GM11168 (cell line): ENCODE measurements around the gene CLASP1.

ENCODE experiments used
- in situ Hi-C: fragments of 300-500 bp; cut with MboI; formaldehyde crosslinking; loops from one replicate; pipeline ENCODE4 v1.12.0; 2022; ENCODE audit warnings: low sequenced_read_pairs; ENCODE audit not compliant: unreplicated experiment

Gene CLASP1

GRCh38 chr2:121519732-121520640 lies 129.3 kb downstream of the CLASP1 start:
- in situ Hi-C loops, result no loop called here

DNA sequence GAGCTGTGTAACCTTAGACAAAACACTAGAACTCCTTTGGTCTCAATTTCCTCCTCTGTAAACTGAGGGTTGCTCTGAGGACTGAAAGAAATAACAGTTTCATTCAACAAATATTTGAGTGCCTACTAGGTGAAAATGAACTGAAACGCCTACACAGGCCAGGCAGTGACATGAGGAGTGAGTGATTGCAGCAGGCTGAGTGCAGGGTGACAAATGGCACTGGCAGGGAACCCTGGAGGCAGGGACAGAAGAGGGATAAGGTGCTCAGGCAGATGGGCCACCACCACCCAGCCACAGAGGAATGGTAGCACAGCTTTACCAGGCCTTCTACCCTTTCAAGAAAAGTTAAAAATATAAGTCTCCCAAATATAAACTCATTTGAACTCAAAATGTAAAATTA lies 130.1 kb downstream of the CLASP1 start:
- in situ Hi-C loops, result no loop called here

- in situ Hi-C loops, result no loop called here
Measured at GRCh38 chr2:121513597-121514333, 135.5 kb downstream of the CLASP1 start.

GRCh38 chr2:121510857-121511256 lies 138.4 kb downstream of the CLASP1 start:
- in situ Hi-C loops, result no loop called here

GRCh38 chr2:121506621-121507020 lies 142.6 kb downstream of the CLASP1 start:
- in situ Hi-C loops, result no loop called here

DNA sequence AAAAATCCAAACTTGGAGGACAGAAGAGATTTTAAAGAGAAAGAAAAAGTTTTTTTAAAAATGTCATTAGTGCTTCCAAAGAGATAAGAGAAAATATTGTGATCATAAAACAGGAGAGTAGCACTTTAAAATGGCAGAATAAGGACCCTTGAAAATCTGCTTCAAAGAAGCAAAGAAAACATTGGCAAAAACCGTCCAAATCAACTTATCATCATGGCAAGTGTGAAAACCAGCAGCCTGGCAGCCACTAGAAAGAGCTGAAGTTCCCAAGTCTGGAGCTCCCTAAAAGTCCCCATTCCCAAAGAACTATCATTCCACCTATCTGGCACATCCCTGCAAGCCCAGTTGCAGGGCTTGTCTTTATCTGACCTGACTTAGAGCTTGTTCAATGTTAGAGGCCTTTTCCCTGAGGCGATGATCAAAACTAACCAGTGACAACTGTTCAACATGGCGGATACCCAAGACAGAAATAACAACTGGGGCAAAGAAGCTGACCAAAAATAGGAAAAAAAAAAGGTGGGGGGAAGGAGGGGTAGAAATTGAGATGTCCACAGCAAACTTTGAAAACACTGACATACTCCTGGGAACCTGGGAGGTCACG lies 143.2 kb downstream of the CLASP1 start:
- in situ Hi-C loops, result no loop called here

- in situ Hi-C loops, result no loop called here
Measured at GRCh38 chr2:121505005-121505404, 144.3 kb downstream of the CLASP1 start.

DNA sequence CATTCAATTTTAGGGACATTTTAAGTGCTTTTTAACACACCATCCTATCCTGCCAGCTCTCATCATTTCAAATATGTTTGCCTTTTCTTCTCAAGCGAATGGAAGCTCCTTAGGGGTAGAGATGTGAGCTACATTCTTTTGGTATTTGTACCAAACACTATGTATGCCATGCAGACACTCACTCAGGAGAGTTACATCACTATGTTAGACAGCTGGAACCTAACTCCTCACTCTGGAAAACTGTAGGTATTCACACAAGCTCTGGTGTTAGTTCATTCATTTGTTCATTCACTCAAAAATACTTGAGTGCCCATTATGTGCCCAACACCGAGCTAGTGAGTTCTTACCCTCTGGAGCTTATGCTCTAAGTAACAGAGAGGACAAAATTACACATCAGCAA lies 144.9 kb downstream of the CLASP1 start:
- in situ Hi-C loops, result loop anchor here (5.0 kb wide), 1 partner anchor 77 kb away; no protein-coding TSS in a partner anchor

- in situ Hi-C loops, result loop anchor here (5.0 kb wide), 1 partner anchor 75 kb away; no protein-coding TSS in a partner anchor
Measured at GRCh38 chr2:121502781-121503180, 146.5 kb downstream of the CLASP1 start.

GRCh38 chr2:121502246-121502645 lies 147.0 kb downstream of the CLASP1 start:
- in situ Hi-C loops, result loop anchor here (5.0 kb wide), 1 partner anchor 75 kb away; no protein-coding TSS in a partner anchor

DNA sequence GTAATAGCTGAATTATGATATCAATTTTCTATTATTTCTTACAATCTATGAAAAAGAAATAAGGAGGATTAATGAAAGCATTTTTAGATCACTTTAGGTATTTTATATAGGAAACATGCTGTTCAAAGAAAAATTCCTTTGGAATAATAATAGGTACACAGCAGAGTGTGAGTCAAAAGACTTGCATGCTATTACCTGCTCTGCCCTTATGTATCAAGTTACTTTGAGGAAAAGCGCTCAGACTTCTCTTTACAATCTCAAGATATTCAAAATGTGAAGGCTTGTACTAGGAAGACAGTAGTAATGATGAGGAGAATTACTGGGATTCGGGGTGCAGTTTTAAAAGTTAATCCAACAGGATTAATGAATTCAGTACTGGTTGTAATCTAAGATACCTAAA lies 147.7 kb downstream of the CLASP1 start:
- in situ Hi-C loops, result loop anchor here (5.0 kb wide), 1 partner anchor 74 kb away; no protein-coding TSS in a partner anchor

GRCh38 chr2:121501031-121501430 lies 148.2 kb downstream of the CLASP1 start:
- in situ Hi-C loops, result loop anchor here (5.0 kb wide), 1 partner anchor 74 kb away; no protein-coding TSS in a partner anchor

GRCh38 chr2:121498731-121499130 lies 150.5 kb downstream of the CLASP1 start:
- in situ Hi-C loops, result no loop called here

- in situ Hi-C loops, result no loop called here
Measured at GRCh38 chr2:121492409-121492808, 156.9 kb downstream of the CLASP1 start.

GRCh38 chr2:121491518-121491917 lies 157.7 kb downstream of the CLASP1 start:
- in situ Hi-C loops, result no loop called here

- in situ Hi-C loops, result no loop called here
Measured at GRCh38 chr2:121490584-121491133, 158.6 kb downstream of the CLASP1 start.

DNA sequence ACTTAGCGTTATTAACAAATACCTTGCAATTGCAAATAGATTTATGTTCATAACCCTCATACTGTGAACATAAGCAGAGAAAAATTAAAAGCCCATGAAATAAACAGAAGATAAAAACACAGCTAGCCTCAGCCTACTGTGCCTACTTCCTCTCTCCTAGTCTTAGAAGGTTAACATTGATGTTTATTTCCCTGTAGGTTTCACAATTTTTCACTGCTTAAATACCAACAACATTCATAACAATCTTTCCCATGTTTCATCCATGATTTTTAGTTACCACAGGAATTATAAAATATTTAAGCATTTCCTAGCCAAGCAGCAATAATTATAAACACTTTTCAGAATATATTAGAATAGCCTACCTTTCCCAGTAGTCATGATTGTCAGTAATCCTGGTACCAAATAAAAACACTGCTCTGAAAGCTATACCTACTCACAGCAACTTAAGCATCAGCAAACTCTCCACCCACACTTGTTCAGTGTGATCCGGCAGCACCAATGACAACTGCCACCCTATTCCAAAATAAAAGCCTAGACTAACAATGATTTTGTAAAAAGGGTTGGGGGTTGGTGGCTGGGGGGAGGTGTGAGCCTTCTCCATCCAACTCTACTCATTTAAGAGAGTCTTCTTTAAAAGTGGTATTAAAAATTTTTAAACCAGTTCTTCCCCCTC lies 159.2 kb downstream of the CLASP1 start:
- in situ Hi-C loops, result no loop called here

DNA sequence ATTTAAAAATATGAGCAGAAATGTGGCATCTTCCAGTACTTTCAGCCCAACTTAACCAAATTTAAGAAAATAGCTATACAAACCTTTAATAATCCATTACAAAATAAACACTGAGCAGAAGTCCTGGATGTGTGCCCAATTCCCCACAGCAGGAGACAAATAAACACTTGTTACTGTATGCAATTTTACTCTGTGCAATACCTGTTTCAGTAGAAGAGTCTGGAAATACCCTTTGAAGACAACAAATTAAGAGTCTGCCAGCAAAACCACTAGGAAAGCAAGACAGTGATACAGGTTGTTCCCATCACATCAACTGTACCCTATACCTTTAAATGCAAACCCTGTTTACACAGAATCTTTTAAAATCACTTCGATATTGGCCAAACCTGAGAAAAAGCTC lies 160.0 kb downstream of the CLASP1 start:
- in situ Hi-C loops, result no loop called here

DNA sequence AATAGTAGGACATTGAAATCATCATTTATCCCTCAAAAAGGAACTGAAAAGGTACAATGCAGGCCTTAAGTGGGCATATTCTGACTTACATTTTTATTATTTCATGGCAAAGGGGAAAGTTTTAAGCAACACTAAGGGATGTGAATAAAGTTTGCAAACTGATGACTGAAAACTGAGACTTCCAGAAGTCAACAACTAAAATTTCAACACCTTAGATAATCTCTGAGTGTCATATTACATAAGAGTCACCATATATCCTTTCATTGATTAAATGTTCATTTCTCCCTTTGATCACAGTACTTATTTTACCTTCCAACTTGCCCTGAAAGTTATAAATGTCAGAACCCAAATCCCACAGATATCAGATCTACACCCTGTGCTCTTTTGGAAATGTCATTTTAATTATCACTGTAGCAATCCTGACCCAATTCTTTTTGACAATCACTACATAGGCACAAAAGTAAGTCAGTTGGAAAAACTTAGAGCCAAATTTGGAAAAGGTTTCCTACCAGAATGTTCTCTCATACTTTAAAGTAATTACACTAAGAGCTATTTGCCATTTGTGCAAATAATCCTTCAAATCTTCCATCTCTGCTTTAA lies 163.0 kb downstream of the CLASP1 start:
- in situ Hi-C loops, result no loop called here
